ENCODE results near the gene SLC44A5. TPM values are rescaled to one million over a fixed set of nuclear protein-coding genes. Genes with fewer than 3 reads are reported as not detected.
"Not testable (repeated sequence)": the region's sequence is repeated elsewhere in the genome, so short reads cannot be mapped to it uniquely, and the experiment has no call there.

Gene SLC44A5
- total RNA-seq, 4 donors from 2014 or later: 0.15 to 0.58 TPM; not detected in 2

DNA sequence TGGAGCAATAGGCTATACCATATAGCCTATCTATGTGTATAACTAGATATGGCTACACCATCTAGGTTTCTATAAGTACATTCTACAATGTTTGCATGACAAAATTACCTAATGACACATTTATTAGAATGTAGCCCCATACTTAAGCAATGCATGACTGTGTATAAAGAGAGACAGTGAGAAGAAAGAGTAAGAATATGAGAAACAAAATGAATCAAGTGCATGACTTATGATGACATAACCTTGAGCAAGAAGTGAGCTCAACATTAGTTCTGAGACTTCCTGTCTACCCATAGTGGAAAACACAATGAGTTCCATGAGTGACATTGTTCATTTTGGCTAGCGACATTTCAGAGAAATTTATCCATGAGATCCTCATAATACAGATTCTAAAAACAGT is 10.1 kb downstream of the SLC44A5 start:
- Histone ChIP-seq H3K4me1 (no peaks in the 10 kb centered on the region), H3K27ac (no peak overlapping the region), H3K9me3 (no peaks in the 10 kb centered on the region), H3K36me3 (no peaks in the 10 kb centered on the region), H3K4me3 (no peak overlapping the region), H3K27me3 (no peaks in the 10 kb centered on the region)
- no peak for TF ChIP-seq POLR2A (IDR thresholded peaks at IDR 0.05)
- TF ChIP-seq, protein P1, sequence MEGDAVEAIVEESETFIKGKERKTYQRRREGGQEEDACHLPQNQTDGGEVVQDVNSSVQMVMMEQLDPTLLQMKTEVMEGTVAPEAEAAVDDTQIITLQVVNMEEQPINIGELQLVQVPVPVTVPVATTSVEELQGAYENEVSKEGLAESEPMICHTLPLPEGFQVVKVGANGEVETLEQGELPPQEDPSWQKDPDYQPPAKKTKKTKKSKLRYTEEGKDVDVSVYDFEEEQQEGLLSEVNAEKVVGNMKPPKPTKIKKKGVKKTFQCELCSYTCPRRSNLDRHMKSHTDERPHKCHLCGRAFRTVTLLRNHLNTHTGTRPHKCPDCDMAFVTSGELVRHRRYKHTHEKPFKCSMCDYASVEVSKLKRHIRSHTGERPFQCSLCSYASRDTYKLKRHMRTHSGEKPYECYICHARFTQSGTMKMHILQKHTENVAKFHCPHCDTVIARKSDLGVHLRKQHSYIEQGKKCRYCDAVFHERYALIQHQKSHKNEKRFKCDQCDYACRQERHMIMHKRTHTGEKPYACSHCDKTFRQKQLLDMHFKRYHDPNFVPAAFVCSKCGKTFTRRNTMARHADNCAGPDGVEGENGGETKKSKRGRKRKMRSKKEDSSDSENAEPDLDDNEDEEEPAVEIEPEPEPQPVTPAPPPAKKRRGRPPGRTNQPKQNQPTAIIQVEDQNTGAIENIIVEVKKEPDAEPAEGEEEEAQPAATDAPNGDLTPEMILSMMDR (IDR thresholded peaks at IDR 0.05 in 4 of 5, conservative IDR thresholded peaks at IDR 0.05 in 1 of 5): no peak
- ATAC-seq: no peak
- intact Hi-C loops (cut with DNase I; ENCODE audit: low total_unique reads): no loop called here
- DNase-seq: no peak
- in situ Hi-C loops (cut with MboI; ENCODE audit: low sequenced_read_pairs in 4 of 4): loop anchor here in 1 of 4 donors (25.0 kb wide), 1 partner anchor 338 kb away; no protein-coding TSS in a partner anchor

DNA sequence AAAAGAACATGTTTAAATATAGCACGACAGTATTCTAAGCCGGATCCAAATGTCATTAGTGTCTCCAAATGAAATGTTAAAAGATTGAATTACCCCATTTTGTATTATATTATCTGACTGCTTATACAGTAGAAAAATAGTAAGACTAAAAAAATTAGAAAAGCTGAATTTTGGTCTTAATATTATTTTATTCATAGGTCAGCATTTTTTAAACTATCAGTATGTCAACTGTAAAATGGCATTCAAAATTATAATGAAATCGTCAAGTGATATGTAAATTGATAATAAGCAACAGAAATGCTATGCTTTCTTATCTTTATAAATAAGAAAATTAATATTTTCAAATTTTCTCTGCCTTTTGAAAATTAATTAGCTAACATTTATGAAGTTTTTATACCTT is 16.6 kb downstream of the SLC44A5 start:
- H3K4me1 ChIP-seq: no peaks in the 10 kb centered on the region
- H3K9me3 ChIP-seq: no peaks in the 10 kb centered on the region
- in situ Hi-C loops (cut with MboI; ENCODE audit: low sequenced_read_pairs in 4 of 4) (no loop called here), intact Hi-C loops (cut with DNase I; ENCODE audit: low total_unique reads) (no loop called here)
- H3K27me3 ChIP-seq: no peaks in the 10 kb centered on the region
- ATAC-seq (no peak), DNase-seq (no peak)
- no peaks in the 10 kb centered on the region for H3K36me3 ChIP-seq
- TF ChIP-seq, protein P1 (IDR thresholded peaks at IDR 0.05 in 4 of 5, conservative IDR thresholded peaks at IDR 0.05 in 1 of 5): no peak
- TF ChIP-seq POLR2A (IDR thresholded peaks at IDR 0.05): no peak
- no peak overlapping the region for H3K27ac ChIP-seq
- H3K4me3 ChIP-seq: no peak overlapping the region

DNA sequence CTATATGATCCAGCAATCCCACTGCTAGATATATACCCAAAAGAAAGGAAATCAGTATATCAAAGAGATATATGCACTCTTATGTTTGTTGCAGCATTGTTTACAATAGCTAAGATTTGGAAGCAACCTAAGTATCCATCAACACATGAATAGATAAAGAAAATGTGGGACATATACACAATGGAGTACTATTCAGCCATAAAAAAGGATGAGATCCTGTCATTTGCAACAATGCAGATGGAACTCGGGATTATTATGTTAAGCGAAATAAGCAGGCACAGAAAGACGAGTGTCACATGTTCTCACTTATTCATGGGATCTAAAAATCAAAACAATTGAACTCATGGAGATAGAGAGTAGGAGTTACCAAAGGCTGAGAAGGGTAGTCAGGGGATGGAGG is 17.5 kb downstream of the SLC44A5 start:
- intact Hi-C loops (cut with DNase I; ENCODE audit: low total_unique reads); H3K27ac ChIP-seq; DNase-seq; H3K27me3 ChIP-seq; H3K4me3 ChIP-seq; in situ Hi-C loops (cut with MboI; ENCODE audit: low sequenced_read_pairs in 4 of 4); H3K36me3 ChIP-seq; H3K4me1 ChIP-seq; ATAC-seq; H3K9me3 ChIP-seq: not testable (repeated sequence)

DNA sequence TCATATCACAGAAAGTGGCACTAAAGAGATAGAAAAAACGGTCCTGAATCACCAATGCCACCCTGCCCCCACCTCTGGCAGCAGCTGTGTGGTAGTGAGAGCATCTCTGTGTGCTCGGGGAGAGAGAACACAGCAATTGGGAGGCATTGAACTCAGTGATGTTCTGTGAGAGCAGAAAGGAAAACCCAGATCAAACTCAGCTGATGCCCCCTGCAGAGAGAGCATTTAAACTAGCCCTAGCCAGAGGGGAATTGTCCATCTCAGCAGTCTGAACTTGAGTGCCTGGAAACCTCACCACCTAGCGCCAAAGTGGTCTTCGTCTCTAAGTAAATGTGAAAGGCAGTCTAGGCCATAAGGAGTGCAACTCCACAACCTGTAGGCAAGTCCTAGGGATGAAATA is 21.3 kb downstream of the SLC44A5 start:
- intact Hi-C loops (cut with DNase I; ENCODE audit: low total_unique reads) (no loop called here), in situ Hi-C loops (cut with MboI; ENCODE audit: low sequenced_read_pairs in 4 of 4) (no loop called here)
- Histone ChIP-seq H3K27me3 (no peaks in the 10 kb centered on the region), H3K27ac (no peak overlapping the region), H3K4me1 (no peaks in the 10 kb centered on the region), H3K4me3 (no peak overlapping the region), H3K36me3 (no peaks in the 10 kb centered on the region), H3K9me3 (no peaks in the 10 kb centered on the region)
- no peak for ATAC-seq
- no peak for TF ChIP-seq POLR2A (IDR thresholded peaks at IDR 0.05)
- TF ChIP-seq, protein P1 (IDR thresholded peaks at IDR 0.05 in 4 of 5, conservative IDR thresholded peaks at IDR 0.05 in 1 of 5): no peak
- no peak for DNase-seq

DNA sequence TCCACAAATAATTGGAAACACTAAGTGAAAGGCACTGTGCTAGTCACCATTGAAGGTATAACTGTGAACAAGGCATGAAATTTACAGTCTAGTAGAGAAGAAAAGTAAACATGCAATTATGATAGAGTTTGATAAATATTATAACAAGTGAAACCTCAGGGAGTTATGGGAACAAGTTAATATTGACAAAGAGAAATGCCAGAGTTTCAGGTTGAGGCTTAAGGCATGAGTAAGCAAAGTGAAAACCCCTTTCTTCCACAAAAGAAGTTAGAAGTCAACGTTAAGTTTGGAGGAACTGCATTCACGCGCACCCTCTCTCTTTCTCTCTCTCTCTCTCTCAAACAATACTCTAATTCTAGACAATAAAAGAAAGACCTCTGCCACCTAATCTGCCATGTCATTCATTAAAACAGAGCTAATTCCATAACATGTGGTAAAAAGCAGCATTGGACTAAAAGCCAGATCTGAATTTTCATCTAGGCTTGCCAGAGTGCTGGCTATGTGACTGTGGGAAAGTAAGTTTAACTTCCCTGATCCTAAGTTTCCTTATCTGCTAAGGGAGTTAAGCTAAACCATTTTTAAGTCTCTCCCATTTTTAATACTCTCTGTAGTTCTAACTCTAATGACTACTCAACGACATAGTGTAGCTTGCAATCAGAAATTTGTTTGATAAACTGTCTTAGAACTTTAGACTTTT is 22.0 kb downstream of the SLC44A5 start:
- DNase-seq: no peak
- no peak for TF ChIP-seq POLR2A (IDR thresholded peaks at IDR 0.05)
- TF ChIP-seq, protein P1 (IDR thresholded peaks at IDR 0.05 in 4 of 5, conservative IDR thresholded peaks at IDR 0.05 in 1 of 5): no peak
- intact Hi-C loops (cut with DNase I; ENCODE audit: low total_unique reads) (no loop called here), in situ Hi-C loops (cut with MboI; ENCODE audit: low sequenced_read_pairs in 4 of 4) (no loop called here)
- no peak for ATAC-seq
- H3K9me3 ChIP-seq: no peaks in the 10 kb centered on the region
- H3K36me3 ChIP-seq: no peaks in the 10 kb centered on the region
- no peak overlapping the region for H3K27ac ChIP-seq
- H3K27me3 ChIP-seq: no peaks in the 10 kb centered on the region
- no peak overlapping the region for H3K4me3 ChIP-seq
- no peaks in the 10 kb centered on the region for H3K4me1 ChIP-seq
